ENCODE measurements around the gene MACROD1.

MACROD1 gene

DNA sequence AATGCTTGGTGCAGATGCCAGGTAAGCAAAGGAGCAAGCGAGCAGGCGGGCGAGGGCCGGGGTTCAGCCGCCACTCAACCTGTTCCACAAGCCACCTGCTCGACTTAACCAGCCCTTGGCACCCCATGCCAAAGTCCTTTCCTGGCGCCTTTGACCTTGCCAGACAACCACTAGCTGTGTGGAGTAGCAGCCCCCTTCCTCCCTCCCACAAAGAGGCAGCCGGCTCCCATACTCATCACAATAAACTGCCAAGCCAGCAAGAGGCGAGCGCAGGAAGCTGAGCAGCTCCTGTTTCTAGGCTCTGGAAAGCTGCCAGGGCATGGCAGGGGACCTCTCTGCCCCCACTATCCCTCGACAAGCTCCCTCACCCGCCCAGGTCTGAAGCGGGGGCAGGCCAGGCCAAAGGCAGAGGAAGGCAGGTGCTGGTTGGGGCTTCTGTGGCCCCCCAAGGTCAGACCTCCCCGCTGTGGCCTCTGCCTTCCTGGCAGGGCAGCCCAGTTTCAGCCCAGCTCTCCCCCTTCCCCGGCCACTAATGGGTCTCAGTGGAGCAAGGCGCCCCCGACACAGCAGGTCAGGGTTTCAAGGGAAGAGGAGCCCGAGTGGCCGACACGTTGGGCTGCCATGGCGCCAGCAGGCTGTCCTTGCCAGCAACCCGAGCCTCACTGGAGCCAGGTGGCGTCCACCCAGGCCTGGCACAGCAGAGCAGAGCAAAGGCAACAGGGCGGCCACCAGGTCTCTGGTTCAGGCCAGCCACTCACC, 15.3 kb downstream of the MACROD1 start:
- no peak for DNase-seq

DNA sequence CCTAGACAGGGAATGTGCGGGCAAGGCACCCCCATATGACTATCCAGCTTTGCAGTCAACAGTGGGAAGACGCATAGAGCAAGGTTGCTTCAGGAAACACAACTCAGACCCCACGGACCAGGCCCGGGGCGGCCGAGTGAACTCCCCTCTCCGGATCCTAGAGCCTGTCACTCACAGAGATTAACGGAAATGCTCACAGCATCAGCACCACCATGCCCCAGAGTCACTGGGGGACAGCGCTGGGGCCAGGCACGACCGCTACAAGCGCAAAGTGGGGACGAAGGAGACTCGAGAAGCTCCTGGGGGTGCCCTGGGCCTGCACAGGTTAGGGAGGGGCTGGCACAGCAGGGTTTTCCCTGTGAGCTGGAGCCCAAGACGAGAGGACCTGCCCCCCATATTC, 15.9 kb downstream of the MACROD1 start:
- DNase-seq, result no peak

DNA sequence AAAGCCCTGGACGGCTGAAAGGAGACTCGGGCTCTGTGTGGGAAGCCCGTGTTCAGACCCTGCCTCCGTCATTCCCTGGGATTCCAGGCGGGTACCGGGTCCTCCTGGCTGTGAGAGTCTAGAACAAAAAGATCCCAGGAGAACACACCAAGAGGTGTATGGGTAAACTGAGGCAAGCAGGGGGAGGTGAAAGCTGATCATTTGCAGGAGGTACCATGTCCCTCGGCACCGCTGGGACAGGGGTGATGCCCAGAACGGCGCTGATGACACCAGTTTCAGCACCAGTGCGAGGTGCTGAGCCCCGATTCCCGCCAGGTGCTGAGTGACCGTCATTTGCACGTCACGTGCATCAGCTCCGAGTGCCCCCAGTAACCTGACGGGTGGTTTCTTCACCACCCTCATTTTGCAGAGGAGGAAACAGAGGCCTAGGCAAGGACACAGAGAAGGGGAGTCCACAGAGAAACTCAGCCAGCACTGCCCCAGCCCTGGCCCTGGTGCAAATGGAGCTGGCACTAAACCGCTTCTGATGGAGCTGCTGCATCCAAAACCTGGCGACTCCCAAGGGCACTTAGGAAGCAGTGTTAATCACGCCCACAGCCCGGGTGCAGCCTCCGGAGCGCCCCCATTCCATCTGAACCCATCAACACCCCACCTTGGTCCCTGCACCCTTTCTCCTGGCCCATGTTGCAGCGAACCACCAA, 16.8 kb downstream of the MACROD1 start:
- no peak for DNase-seq

DNA sequence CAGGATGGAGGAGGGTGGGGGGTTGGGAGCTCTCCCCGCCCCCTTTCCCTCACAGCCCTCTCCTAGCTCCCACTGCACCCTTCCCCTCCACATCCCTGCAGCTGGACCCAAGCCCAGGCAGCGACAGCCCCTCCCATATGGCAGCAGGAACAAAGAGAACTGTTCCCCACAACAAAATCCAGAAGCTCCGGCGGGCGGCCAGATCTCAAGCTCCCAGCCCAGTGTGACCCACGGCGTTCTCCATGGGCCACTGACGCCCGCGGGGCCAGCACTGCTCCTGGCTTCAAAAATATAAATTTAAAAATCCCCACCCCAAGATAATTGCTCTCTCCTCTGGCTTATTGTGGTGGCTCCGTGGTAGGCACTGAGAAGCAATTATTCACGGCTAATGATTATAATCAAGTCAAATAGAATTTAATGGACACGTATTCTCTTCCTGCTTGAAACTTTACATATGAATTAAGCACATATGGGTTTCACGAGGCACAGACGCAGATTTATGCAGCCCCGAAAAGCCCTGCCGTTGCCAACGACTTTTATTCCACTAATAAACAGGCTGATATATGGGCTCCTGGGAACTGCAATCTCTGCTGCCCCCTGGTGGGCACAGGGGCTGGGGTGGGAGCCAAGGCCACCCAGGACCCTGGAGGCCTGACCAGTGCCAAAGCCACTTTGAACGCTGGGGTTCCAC, 17.5 kb downstream of the MACROD1 start:
- DNase-seq, result no peak

DNA sequence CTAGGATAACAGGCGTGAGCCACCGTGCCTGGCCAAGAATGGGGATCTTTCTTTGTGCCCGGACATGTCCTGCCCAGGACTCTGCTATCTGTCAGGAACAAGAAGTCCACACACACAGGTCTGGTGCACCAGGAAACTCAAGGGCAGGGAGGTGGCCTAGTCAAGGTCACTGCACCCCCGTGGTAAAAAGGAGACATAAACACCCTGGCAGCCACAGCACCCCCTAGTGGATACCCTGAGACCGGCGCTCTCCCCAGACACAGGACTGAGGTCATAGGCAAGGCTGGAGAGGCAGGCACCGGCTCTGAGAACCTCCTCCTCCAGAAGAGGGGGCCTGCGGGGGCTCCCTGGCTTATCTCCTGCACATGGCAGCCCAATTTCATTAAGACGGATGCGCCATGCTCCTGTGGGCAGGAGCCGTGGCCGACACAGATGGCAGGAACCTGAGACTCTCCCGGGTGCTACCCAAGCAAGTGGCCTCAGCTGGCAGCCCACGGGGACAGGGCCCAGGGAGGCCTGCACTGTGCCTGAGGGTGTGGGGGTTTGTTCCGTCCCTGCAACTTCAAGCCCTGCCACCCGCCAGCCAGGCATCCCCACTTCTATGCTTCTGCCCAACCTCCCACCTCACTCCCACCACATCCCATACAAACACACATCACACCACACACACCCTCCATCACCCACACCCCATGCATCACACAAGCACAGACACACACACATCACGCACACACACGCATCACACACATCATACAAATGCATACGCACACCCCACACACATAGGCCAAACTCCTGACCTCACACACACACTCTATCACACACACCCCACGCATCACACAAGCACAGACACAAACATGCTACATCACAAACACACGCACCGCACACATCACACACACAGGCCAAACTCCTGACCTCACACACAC, 19.6 kb downstream of the MACROD1 start:
- DNase-seq, result peak; percentile 84

DNA sequence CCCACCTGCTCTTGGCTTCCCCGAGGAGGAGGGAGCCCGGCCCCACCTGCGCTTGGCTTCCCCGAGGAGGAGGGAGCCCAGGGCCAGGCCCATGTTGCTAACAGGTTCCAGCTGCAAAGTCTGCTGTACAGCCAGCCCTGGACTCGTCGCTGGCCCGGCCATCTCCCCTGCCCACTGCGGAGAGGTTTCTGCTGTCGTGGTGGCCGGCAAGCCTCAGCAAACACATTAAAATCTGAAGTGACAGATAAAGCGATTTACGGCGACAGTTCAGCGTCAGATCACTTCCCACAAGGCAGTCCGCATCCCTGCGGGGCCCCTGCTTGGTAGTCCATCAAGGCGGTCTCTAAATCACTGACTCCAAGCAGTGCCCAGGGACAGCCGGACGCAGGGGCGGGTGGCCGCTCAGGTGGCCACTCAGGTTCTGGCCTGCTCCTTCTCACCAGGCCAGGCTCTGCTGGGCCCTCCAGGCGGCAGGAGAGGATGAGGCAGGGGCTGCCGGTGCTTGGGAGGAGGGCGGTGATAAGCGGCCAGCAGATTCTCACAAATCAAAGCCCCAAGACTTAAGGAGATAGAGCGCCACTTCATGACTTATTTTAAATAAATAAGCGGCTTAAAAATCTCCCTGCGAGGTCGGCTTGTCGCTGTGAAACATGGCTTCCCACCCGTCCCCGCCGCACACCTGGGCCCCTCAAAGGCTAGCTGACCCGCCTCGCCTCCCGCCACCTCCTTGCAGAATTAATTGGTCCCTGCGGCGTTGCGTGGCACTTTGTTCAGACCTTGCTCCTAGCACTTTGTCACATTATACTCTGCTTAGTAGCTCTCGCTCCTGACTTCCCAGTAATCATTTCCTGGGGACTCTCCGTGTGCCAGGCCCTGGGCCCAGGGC, 21.1 kb downstream of the MACROD1 start:
- DNase-seq, result no peak

DNA sequence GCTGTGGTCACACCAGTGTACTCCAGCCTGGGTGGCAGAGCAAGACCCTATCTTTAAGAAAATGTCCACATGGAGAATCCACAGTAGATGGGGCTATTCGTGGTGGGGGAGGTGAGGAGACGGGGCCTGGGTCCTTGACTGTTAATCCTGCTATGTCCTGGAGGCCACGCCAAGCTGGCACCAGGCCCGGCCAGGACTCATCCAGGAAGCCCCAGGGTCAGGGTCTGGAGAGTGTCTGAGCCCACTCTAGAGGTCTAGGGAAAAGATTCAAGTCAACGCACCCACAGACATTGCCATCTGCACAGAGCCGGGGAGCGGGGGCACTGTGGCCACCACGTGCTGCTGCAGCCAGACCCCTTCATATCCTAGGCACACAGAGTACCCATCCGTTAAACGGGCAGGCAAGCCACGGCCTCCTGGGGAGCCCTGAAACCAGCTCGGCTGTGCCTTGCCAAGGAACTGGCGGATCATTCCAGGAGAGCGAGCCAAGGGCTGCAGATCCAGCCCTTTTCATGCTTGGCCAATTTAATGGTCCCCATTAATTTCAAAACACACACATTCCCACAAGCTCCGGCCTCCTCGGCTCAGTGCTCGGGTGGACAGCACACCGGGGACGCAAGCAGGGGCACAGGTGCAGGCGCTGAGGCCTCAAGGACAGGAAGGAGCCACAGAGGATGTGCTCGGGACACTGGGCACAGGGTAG, 24.7 kb downstream of the MACROD1 start:
- DNase-seq, result no peak

DNA sequence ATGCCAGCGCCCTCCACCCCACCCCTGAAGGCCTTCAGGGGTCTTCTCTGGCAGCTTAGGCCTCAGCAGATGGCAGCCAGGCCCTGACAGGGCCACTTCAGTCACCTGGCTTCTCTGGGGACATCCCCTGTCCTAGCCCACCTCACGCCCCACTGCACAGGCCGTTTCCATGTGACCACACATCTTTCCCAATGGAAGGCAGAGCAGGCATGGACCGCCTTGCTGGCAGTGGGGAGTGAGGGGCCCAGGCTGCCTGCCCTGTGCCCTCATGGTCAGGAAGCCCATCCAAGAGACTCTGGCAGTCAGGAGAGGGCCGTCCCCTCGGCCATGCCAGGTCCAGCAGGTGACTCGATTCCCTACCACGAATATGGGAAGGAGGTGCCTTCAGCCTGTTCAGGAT, 25.8 kb downstream of the MACROD1 start:
- DNase-seq, result no peak

DNA sequence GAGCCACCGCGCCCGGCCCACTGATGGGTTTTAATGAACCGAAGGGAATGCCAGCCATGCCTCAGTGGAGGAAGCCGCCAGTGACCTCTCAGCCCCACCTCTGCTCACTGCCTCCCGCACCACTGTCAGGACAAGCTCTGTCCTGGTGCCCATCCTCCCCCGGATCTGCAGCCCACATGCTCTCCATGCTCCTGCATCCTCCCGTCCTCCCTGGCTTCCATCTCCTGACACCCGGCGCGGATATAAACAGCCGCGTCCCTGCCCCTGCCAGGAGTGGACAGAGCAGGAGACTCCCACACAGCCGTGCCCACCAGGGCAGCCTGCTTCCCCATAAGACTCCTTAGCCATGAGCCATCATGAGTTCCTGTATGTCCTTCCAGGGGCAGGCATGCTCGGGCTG, 26.9 kb downstream of the MACROD1 start:
- no peak for DNase-seq

DNA sequence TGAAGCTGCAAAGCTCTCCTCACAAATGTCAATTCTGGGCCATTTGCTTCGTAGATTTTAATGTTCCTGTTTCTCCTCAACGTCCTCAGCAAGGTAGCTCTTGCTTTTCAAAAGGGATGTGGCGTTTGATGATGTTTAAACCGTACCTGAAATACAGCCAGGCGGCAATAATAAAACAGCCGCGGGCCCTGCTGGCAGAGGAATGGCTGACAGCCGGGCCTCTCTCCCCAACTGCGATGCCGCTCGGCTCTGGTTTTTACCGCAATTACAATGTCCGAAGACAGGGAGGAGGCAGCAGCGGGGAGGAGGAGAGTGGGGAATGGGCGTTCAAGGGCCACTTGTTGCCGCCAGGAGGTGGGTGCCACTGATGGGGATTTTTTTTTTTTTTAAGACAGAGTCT, 27.5 kb downstream of the MACROD1 start:
- no peak for DNase-seq

DNA sequence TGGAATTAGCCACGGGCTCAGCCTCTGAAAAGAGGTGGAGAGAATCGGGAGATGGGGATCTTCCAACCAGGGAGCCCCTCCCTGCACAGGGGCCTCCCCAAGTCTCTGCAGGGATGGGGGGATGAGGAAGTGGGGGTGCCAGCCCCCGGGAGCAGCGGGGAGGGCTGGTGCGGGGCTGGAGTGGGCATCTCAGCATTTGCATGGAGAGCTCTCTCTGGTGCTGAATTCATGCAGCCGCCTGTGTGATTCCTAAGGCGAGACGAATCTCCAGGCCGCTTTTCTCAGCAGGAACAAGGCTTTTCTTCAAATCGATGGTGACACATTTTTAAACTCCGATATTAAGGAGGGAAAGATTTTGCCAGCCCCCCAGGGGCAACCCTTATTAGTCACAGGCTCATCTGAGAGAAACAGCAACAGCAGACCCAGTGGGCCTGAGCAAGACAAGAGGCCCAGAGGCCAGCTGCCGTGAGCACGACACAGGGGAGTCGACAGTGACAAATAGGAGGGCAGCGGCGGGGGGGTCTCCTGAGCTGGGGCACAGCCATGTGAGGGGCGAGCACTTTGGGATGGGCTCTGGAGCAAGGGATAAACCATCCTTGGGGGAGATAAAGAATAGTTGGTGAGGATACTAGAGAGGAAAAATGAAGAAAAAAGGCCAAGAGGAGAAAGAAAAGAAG, 29.0 kb downstream of the MACROD1 start:
- no peak for DNase-seq

DNA sequence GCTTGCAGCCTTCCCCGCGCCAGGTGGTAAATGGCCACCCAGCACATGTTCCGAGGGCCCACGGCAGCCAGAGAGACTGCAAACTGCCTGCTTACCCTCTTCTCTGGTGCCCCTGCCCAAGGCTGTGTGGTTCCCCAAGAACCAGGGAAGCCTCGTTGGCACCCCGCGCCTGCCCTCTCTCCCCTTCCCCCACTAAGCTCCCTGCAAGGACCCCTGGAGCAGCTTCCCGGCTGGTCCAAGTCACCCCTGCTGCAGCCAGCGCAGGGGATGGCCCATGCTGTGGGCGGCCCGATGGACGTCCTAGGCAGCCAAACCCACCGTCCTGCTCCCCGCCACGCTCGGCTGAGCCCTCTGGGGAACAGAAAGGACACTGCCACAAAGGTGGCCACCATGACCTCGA, 30.2 kb downstream of the MACROD1 start:
- no peak for DNase-seq

DNA sequence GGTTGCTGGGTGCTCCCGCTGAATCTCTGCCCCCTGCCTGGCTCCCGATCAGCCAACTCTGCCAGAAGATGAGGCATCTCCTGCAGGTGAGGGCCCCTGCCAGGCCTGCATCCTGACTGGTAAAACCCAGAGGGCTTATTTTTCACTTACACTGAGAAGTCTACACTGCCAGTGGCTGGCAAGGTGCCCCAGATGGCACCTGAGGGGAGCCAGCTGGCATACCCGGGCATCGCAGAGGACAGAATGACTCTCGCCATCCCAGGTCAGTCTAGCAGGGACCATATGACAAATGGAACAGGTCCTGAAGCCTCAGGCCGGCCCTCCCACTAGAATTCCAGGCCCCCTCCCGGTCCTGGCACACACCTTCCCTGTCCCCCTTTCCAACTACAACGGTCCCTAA, 30.9 kb downstream of the MACROD1 start:
- DNase-seq, result no peak

DNA sequence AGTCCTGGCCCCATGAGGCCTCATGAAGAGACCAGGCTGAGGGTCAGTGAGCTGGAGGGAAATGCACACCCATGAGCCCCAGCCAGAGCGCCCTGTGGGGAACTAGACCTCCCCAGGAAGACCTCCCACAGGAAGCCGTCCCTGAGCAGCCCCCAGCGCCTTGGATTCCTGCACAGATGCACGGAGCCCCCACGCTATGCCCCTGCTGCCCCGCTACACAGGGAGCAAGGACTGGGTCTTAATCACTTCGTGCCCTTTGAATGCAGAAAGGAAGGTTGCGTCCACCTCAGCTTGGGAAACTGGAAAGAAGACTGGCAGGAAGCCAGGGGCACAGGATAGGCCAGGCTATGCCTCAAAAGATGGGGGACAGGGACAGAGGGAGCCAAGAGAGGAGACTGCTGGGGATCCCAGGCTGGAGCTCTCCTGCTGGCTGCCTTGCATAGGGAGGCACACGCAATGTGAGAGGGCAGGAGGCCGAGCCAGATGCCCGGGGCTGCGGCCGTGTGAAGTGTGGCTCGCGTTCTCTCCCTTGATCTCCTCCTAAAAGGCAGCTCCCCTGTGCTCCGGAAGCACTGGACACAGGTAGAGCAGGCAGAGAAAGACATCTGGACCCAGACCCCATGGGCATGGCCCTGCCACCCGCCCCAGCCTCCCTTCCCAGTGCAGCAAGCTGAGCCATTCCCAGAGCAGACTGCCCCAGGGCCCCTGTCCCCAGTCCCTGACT, 32.8 kb downstream of the MACROD1 start:
- no peak for DNase-seq

DNA sequence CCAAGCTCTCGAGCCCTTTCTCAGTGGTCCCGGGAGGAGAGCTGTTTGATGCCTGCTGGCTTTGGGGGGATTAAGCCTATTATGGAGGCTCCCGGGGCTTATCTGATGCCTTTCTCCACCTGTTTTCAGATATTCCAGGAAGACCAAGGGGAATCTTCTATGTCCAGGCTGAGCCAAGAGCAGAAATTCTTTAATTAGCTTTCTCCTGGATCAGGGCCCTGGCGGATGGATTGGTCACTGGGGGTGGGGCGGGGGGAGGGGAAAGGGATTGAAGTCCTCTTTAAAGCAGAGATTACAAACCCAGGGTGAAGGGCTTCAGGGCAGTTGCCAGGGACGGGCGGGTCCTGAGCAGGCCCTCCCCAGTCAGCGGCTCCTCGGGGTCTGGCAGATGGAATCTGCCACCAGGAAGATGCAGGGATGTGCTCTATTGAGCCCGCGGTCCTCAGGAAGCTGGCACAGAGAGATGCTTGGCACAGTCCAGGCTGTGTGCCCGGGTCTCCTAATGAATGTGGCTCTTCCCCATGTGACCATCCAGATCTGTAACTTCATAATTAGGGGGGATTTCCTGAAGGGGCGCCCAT, 33.6 kb downstream of the MACROD1 start:
- DNase-seq, result peak; percentile 83

DNA sequence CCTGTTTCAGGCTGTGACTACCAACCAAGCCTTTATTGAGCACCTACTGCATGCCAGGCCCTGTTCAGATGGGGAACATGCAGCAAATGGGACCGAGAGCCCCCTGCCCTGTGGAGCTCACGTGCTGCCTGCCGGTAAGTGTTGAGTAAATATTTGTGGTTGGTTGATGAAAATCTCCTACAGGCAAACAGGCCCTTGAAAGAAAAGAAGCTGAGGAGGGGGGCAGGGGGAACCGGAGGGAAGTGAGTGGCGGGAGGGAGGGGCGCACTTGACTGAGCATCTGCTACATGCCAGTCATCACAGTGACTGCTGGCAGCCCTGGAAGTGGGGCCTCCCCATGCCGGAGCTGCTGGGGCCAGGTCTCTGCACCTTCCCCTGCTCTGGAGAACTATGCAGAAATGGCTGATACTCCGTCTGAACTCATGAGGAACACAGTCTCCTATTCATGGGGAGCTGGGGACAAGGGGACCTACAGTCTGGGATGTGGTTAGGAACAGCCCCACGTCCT, 34.2 kb downstream of the MACROD1 start:
- peak; percentile 83 for DNase-seq

DNA sequence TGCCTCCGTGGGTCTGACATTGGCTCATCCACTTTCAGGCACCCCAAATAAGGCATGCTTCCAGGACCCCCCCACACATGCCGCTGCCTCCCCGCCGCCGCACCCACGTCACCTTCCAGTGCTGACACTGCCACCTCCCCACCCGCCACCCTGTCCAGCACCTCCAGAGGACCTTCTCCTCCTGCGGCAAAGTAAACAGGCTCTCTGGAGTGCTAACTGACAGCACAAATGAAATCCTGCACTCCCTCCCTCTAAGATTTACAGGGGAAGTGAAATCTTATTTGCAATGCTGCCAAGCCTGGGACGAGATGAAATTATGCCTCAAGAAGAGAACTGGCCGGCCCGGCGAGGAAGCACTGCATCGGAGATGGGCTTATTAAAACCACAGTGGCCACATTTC, 35.3 kb downstream of the MACROD1 start:
- no peak for DNase-seq

DNA sequence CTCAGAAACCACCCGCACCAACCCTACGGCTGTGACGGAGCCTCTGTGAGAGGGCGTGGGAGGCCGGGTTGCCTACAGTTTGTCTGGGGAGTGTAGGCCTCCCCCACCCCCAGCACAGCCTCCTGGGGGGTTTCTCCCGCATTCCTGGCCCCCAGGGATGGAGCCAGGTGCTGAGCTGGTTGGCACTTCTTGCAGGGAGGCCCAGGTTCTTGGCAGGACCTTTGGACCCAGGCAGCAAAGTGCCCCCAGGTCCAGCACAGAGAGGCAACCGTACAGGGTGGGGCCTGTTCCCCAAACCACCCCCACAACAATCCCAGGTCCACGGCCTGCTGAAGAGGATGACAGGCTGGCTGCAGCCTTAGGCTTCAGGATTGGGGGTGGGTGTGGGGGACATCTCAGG, 36.5 kb downstream of the MACROD1 start:
- no peak for DNase-seq

DNA sequence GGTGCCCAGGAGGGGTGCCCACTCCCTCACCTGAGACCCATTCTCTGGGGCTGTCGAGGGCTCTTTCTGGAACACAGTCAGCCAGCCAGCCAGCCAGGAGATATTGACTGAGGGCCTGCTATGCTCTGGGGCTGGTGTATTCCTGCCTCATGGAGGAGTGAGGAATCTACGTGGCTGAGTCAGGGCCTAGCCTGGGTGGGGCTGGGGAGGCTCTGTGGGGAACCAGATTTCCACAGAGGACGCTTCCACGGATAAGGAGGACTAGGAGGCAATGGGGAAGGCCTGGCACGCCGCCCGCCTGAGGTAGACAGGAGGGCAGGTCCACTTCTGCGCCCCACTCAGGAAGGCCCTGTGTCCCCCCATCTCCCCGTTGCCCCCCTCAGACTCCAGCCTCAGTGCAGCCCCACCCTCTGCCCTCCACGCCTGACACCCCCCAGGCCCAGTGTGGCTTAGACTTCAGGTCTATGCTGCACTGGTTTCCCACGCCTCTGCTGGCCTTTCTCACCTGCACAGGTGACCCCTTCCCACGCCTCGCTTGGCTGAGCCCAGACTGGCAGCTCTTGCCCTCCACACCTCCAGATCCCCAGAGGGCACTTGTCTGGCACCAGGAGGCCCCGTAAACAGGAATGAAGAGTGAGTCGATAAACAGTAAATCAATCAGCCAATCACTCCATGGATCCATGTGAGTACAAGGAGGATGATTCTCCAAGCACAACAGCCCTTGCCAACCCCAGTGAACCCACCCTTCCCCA, 37.5 kb downstream of the MACROD1 start:
- no peak for DNase-seq
